ENCODE data around the gene BACE1-AS.

DNA sequence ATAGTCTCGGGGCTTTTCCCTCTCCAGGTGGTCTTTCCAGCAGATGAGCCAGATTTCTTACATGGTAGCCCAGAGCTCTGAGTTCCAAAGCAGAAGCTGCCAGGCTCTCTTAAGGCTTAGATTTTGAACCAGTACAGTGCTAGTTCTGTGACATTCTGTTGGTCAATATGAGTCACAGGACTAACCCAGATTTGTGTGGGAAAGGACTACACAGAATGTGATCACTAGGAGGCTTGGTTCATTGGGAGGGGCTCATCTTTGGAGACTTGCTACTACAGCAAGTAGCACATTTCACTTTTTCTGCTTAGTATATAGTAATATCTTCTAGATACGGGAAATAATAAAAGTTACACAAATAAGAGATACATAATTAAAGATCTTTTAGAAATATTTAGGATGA, 34.6 kb upstream of the BACE1-AS start:
- no peak for TF ChIP-seq CTCF (conservative IDR thresholded peaks at IDR 0.05; ENCODE audit: low read depth, low read length)
- no peak for TF ChIP-seq EZH2phosphoT487 (IDR thresholded peaks at IDR 0.05; ENCODE audit: borderline replicate concordance, low read length)
- TF ChIP-seq EZH2 (IDR thresholded peaks at IDR 0.05; ENCODE audit: low read length, unreplicated experiment) = no peak
